GM12878 (cell line): Measurements from ENCODE around the gene B4GALNT4. TPM values are rescaled to one million over a fixed set of nuclear protein-coding genes. Genes with fewer than 3 reads are reported as not detected.

Experiments used
- ATAC-seq: fragments of 200-7000 bp; cut with Tn5 transposase; 3 replicates; pipeline ENCODE4 v1.9.1; 2020; ENCODE audit warnings: mild to moderate bottlenecking, moderate library complexity
- BruUV-seq: library from RNA; stranded (reverse); fragments of 400-500 nt; replicated peaks from 2 replicates; lab custom pipeline; 2021; lab: Mats Ljungman, UMichigan
- CTCF ChIA-PET: fragments of 300-600 bp; sonication (Branson Sonifier 250); formaldehyde crosslinking; extraction: SDS; loops from one replicate; lab custom pipeline; 2021; ENCODE audit warnings: inconsistent platforms; lab: Yijun Ruan, JAX
- POLR2A ChIA-PET: fragments of 350-600 bp; formaldehyde crosslinking; extraction: SDS; loops from one replicate; lab custom pipeline; 2021; ENCODE audit warnings: inconsistent platforms; lab: Charles Lee
- RAD21 ChIA-PET: fragments of 300-600 bp; sonication (Branson Sonifier 250); formaldehyde crosslinking; loops from one replicate; lab custom pipeline; 2023; ENCODE audit warnings: antibody characterized with exemption; ENCODE audit not compliant: unreplicated experiment; lab: Charles Lee
- SMC1A ChIA-PET: fragments of 300-600 bp; sonication (Branson Sonifier 250); formaldehyde crosslinking; loops from one replicate; lab custom pipeline; 2023; ENCODE audit not compliant: unreplicated experiment, uncharacterized antibody; lab: Charles Lee
- DNase-seq: peaks from one replicate; pipeline ENCODE4 v3.0.0-alpha.2; 2011; ENCODE audit warnings: low read depth, low spot score
- FAIRE-seq: peaks from 3 replicates; lab custom pipeline; 2011; peaks lifted over from hg19 to GRCh38; lab: Jason Lieb, UNC
- H2AFZ ChIP-seq: 2 replicates; pipeline ENCODE4 v1.6.0; 2011; ENCODE audit warnings: low read depth, low read length, control low read depth; ENCODE audit not compliant: control insufficient read depth
- H3K27ac ChIP-seq: 2 replicates; pipeline ENCODE4 v1.5.1; 2011; ENCODE audit warnings: control low read depth; ENCODE audit not compliant: control insufficient read depth, insufficient read depth
- H3K27me3 ChIP-seq, 2 experiments: replicated peaks in 1 of 2; 2 replicates each; pipeline versions ENCODE4 v1.6.0 to v1.6.1; 2011; ENCODE audit warnings: low read length in 1 of 2; ENCODE audit not compliant: control insufficient read depth in 2 of 2, insufficient read depth in 2 of 2
- H3K36me3 ChIP-seq, 2 experiments: 2 replicates each; pipeline ENCODE4 v1.5.1; 2011; ENCODE audit warnings: low read length in 1 of 2; ENCODE audit not compliant: control insufficient read depth in 2 of 2, insufficient read depth in 2 of 2
- H3K4me1 ChIP-seq: 2 replicates; pipeline ENCODE4 v1.6.1; 2011; ENCODE audit warnings: mild to moderate bottlenecking, low read length, moderate library complexity, mixed read lengths; ENCODE audit not compliant: control insufficient read depth, insufficient read depth
- H3K4me2 ChIP-seq: 2 replicates; pipeline ENCODE4 v1.6.0; 2011; ENCODE audit warnings: control low read depth; ENCODE audit not compliant: control insufficient read depth, insufficient read depth
- H3K4me3 ChIP-seq: fragments of 200-600 bp; sonication (generic); 2 replicates; pipeline ENCODE4 v1.5.1; 2016
- H3K79me2 ChIP-seq: 2 replicates; pipeline ENCODE4 v1.6.0; 2011; ENCODE audit warnings: low read length; ENCODE audit not compliant: control insufficient read depth, insufficient read depth
- H3K9ac ChIP-seq: 2 replicates; pipeline ENCODE4 v1.8.0; 2011; ENCODE audit warnings: low read length, control low read depth, mixed read lengths; ENCODE audit not compliant: control insufficient read depth, insufficient read depth
- H3K9me3 ChIP-seq: replicated peaks from 3 replicates; pipeline ENCODE4 v1.5.1; 2011; ENCODE audit warnings: mild to moderate bottlenecking, low read length; ENCODE audit not compliant: control insufficient read depth, insufficient read depth
- H4K20me1 ChIP-seq: 2 replicates; pipeline ENCODE4 v1.6.0; 2011; ENCODE audit not compliant: control insufficient read depth, insufficient read depth
- BACH1 ChIP-seq: fragments of 450-650 bp; IDR thresholded peaks from 2 replicates; pipeline ENCODE4 v1.6.1; 2017; ENCODE audit warnings: mild to moderate bottlenecking, borderline replicate concordance
- CBX3 ChIP-seq: fragments of 200-600 bp; sonication (generic); IDR thresholded peaks from 2 replicates; pipeline ENCODE4 v1.6.1; 2016; ENCODE audit warnings: low read depth, borderline replicate concordance
- KAT2A ChIP-seq: conservative IDR thresholded peaks from 2 replicates; pipeline ENCODE4 v1.6.1; 2011; ENCODE audit warnings: low read depth, low read length; ENCODE audit not compliant: control insufficient read depth
- KLF5 ChIP-seq: fragments of 450-650 bp; IDR thresholded peaks from 2 replicates; pipeline ENCODE4 v1.6.1; 2014; ENCODE audit warnings: mild to moderate bottlenecking; ENCODE audit not compliant: partially characterized antibody
- RAD21 ChIP-seq: IDR thresholded peaks from 2 replicates; pipeline ENCODE4 v1.6.1; 2011; ENCODE audit warnings: mild to moderate bottlenecking, low read depth, low read length, moderate library complexity; ENCODE audit not compliant: insufficient read depth
- SMAD1 ChIP-seq: fragments of 450-650 bp; IDR thresholded peaks from 2 replicates; pipeline ENCODE4 v1.6.1; 2018; ENCODE audit warnings: mild to moderate bottlenecking, low read depth; ENCODE audit not compliant: partially characterized antibody
- WGBS: methylation state at CpG from one replicate; pipeline ENCODE4 v1.1.6; 2016; ENCODE audit warnings: low lambda C conversion rate; ENCODE audit not compliant: insufficient replicate concordance, insufficient coverage; ENCODE audit errors: missing lambda C conversion rate; 5-methylcytosine and 5-hydroxymethylcytosine counted together
- in situ Hi-C: fragments of 300-500 bp; cut with MboI; formaldehyde crosslinking; loops from 9 replicates; pipeline ENCODE4 v1.14.3; 2018; ENCODE audit warnings: mixed read lengths
- intact Hi-C: fragments of 100-400 bp; cut with micrococcal nuclease; formaldehyde crosslinking; loops from one replicate; pipeline ENCODE4 v1.14.2; 2022; ENCODE audit not compliant: unreplicated experiment
- polyA plus RNA-seq, 11 experiments: library from polyadenylated mRNA; depleted of rRNA in 4 of 11; unstranded in 6 of 11; stranded (reverse) in 5 of 11; fragments of >200 nt; fragmentation: Nextera tagmentation in 4 of 11; fragmentation: Illumina TruSeq in 1 of 11; extraction: Ambion mirVana in 4 of 11; extraction: Trizol in 1 of 11; gene quantifications; 1 replicate in 1 of 11; 2 replicates in 10 of 11; pipeline versions ENCODE4 v1.2.1 to v1.2.3, GENCODE V29; 2011 to 2016; ENCODE audit warnings: inconsistent platforms in 2 of 11, missing spikeins in 2 of 11, low read depth in 1 of 11
- total RNA-seq, 4 experiments: library from RNA; depleted of rRNA in 3 of 4; stranded (reverse); fragments of >200 nt in 3 of 4; fragmentation: Illumina TruSeq in 1 of 4; extraction: Trizol in 1 of 4; gene quantifications; 2 replicates each; pipeline versions ENCODE4 v1.2.1 to v1.2.3, GENCODE V29; 2013 to 2021
- TF ChIP-seq, protein P1 (sequence below): IDR thresholded peaks from 2 replicates; pipeline ENCODE4 v1.6.1; 2012; ENCODE audit warnings: mild to moderate bottlenecking, low read depth, low read length

The B4GALNT4 gene
- total and polyA plus RNA-seq, 10 of the 15 experiments (the other 5 are each of a cell fraction or from before 2014, with no cell fraction given) = 0.04 to 0.82 (median 0.40) TPM; not detected in 6

DNA sequence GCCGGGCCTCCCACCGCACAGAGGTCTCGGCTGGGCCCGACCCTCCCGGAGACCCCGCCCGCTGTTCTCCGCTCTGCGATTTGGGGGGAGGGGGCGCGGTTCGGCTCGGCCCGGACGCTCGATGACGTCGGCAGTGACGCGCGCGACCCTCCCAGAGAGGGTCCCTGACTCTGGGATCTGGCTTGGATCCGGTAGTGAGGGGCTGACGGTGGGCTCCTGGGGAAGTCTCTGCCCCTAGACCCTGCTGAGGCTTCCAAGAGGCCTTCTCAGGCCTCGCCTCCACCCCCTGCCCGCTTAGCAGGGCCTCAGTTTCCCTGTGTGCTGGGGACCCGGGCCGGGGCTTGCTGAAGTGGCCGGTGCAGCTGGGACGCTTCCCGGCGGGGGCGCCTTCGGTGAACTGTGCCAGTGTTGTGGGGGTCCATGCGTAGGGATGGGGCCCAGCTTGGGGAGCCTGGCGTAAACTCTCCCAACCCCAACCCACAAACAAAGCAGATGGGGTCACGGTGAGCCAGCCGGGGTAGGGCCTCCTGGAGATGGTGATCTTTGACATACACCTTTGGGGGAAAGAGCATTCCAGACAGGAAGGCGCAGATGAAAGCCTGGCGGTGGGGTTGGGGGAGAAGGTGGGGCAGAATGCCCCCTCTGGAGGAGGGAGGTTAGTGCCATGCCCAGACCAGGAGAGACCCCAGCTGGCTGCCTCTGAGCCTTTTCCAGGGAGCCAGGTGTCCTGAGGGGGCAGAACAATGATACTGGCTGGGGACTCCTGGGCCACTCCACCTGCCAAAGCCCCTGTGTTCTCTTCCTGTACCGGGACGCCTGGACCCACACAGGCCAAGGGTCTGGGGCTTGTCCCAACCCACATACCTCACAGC lies 1.0 kb downstream of the B4GALNT4 start:
- H2AFZ ChIP-seq = no peak overlapping the region
- no TSS peak for BruUV-seq
- H3K36me3 ChIP-seq = no peaks in the 10 kb centered on the region
- TF ChIP-seq RAD21 (no peak), SMAD1 (no peak), CBX3 (no peak), BACH1 (no peak), KAT2A (no peak), KLF5 (no peak)
- TF ChIP-seq, protein P1, sequence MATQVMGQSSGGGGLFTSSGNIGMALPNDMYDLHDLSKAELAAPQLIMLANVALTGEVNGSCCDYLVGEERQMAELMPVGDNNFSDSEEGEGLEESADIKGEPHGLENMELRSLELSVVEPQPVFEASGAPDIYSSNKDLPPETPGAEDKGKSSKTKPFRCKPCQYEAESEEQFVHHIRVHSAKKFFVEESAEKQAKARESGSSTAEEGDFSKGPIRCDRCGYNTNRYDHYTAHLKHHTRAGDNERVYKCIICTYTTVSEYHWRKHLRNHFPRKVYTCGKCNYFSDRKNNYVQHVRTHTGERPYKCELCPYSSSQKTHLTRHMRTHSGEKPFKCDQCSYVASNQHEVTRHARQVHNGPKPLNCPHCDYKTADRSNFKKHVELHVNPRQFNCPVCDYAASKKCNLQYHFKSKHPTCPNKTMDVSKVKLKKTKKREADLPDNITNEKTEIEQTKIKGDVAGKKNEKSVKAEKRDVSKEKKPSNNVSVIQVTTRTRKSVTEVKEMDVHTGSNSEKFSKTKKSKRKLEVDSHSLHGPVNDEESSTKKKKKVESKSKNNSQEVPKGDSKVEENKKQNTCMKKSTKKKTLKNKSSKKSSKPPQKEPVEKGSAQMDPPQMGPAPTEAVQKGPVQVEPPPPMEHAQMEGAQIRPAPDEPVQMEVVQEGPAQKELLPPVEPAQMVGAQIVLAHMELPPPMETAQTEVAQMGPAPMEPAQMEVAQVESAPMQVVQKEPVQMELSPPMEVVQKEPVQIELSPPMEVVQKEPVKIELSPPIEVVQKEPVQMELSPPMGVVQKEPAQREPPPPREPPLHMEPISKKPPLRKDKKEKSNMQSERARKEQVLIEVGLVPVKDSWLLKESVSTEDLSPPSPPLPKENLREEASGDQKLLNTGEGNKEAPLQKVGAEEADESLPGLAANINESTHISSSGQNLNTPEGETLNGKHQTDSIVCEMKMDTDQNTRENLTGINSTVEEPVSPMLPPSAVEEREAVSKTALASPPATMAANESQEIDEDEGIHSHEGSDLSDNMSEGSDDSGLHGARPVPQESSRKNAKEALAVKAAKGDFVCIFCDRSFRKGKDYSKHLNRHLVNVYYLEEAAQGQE = no peak
- H3K79me2 ChIP-seq = no peaks in the 10 kb centered on the region
- SMC1A ChIA-PET = interaction anchor here (0.8 kb wide), 1 partner anchor 8 kb away, joined by 3 read pairs; no protein-coding TSS in a partner anchor
- POLR2A ChIA-PET = no interaction called here
- H3K27ac ChIP-seq = no peak overlapping the region
- peaks cover 4 to 8% of the 10 kb centered on the region in 2 experiments; a peak in 3 of 4 replicates for H3K27me3 ChIP-seq
- H3K4me3 ChIP-seq = no peak overlapping the region
- H4K20me1 ChIP-seq = no peaks in the 10 kb centered on the region
- in situ Hi-C loops (no loop called here), intact Hi-C loops (no loop called here)
- no peaks in the 10 kb centered on the region for H3K4me1 ChIP-seq
- RAD21 ChIA-PET = no interaction called here
- FAIRE-seq (no peak), DNase-seq (no peak), ATAC-seq (no peak; the same call in 2 of the 3 replicates)
- H3K9me3 ChIP-seq = no peaks in the 10 kb centered on the region
- H3K4me2 ChIP-seq = no peak overlapping the region
- H3K9ac ChIP-seq = no peak overlapping the region
- CTCF ChIA-PET = interaction anchor here (1.0 kb wide), 1 partner anchor 120 kb away, joined by 3 read pairs; no protein-coding TSS in a partner anchor
- 49% methylated on average over 33 of the region's 42 CpGs for WGBS
